T47D (cell line): ENCODE results near the gene OR10G2.
A peak's percentile ranks its signal among the peaks of the same experiment; 100 is the strongest.
"Not testable (repeated sequence)": the region's sequence is repeated elsewhere in the genome, so short reads cannot be mapped to it uniquely, and the experiment has no call there.

ENCODE experiments used
- DNase-seq, 2 experiments: peaks; one replicate each; pipeline versions ENCODE4 v3.0.0 to v3.0.0-alpha.2; 2011 to 2012; ENCODE audit warnings: low read depth in 1 of 2, low spot score in 1 of 2
- JUND ChIP-seq: IDR thresholded peaks from 2 replicates; pipeline ENCODE4 v1.6.1; 2012; ENCODE audit warnings: low read depth
- in situ Hi-C: cut with HindIII; loops from 2 replicates; pipeline ENCODE4 v1.10.0; 2016; ENCODE audit warnings: low sequenced_read_pairs, low pct_unique_long_range_greater_than_20kb

OR10G2 gene

DNA sequence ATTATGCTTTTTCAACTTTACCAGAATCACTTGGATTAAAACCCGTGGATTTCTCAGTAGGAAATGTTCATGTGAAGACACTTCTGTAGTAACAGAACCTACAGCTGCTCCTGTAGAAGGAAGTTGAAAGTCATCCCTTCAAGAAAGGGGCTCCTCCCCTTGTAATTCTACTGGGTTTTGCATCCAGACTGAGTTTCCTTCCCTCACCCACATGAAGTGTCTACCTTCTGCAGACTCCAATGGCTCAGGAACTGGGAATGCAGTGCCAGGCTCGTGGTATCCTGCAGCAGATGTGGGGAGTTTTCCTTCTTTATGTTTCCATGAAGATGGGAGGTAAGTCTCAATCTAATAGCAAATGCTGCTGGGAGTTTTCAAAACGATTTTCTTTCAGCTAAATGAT, 7.9 kb upstream of the OR10G2 start:
- in situ Hi-C loops: no loop called here

GRCh38 chr14:21631084-21631483, 3.7 kb downstream of the OR10G2 start:
- no peak for TF ChIP-seq JUND
- DNase-seq: peak; percentile 38 to 94
- in situ Hi-C loops: no loop called here

More for the DNA sequence above, 7.9 kb upstream of the OR10G2 start:
- no peak for TF ChIP-seq JUND
- DNase-seq: no peak

DNA sequence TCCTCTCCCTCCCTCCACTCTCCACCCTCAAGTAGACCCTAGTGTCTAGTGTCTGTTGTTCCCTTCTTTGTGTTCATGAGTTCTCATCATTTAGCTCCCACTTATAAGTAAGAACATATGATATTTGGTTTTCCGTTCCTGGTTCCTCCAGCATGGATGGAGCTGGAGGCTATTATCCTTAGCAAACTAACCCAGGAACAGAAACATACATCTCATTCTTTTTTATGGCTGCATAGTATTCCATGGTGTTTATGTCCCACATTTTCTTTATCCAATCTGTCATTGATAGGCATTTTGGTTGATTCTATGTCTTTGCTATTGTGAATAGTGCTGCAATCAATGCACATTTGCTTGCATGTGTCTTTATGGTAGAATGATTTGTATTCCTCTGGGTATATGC, 4.2 kb downstream of the OR10G2 start:
- DNase-seq, in situ Hi-C loops: not testable (repeated sequence)

GRCh38 chr14:21626491-21627230, 8.1 kb downstream of the OR10G2 start:
- no peak for DNase-seq
- in situ Hi-C loops: no loop called here
- TF ChIP-seq JUND: no peak

DNA sequence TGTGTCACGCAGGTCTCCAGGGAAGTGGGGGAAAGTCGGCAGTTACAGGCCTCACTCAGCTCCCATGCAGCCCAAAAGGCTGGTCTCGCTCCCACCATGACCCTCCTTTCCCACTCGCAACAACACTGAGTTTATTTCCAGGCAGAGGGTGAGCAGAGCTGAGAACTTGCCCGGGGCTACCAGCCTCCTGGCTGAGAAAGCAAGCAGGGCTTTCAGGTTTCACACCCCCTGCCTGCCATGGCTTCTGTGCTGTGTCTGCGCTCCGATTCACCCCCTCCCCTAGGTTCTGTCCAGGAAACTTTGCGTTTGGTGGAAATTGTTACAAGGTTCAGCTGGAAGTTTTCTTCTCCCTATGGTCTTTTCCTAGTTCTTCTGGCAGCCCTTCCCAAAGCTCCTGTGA, 17.1 kb downstream of the OR10G2 start:
- in situ Hi-C loops: no loop called here
- no peak for TF ChIP-seq JUND
- no peak for DNase-seq

GRCh38 chr14:21614240-21614639, 20.5 kb downstream of the OR10G2 start:
- in situ Hi-C loops: no loop called here
- TF ChIP-seq JUND: no peak
- DNase-seq: peak in 1 of 2 experiments; percentile 57

GRCh38 chr14:21612324-21612723, 22.4 kb downstream of the OR10G2 start:
- in situ Hi-C loops: no loop called here

GRCh38 chr14:21602181-21602580, 32.6 kb downstream of the OR10G2 start:
- DNase-seq, in situ Hi-C loops: not testable (repeated sequence)

More at GRCh38 chr14:21612324-21612723, 22.4 kb downstream of the OR10G2 start:
- peak in 1 of 2 experiments; percentile 41 for DNase-seq
- no peak for TF ChIP-seq JUND

GRCh38 chr14:21589317-21589716, 45.4 kb downstream of the OR10G2 start:
- no peak for TF ChIP-seq JUND
- DNase-seq: no peak
- in situ Hi-C loops: no loop called here
